Upper lobe of right lung (tissue), 1 donor: ENCODE measurements around the gene RPUSD4. TPM values are rescaled to one million over a fixed set of nuclear protein-coding genes. Genes with fewer than 3 reads are reported as not detected.

Experiments used
- ATAC-seq: fragments of 200-7000 bp; cut with Tn5 transposase; one replicate; pipeline ENCODE4 v1.9.1; 2020; ENCODE audit warnings: mild to moderate bottlenecking, moderate library complexity
- DNase-seq: peaks from one replicate; pipeline ENCODE4 v3.0.0-alpha.2; 2020
- H3K27ac ChIP-seq: fragments of 200-600 bp; one replicate; pipeline ENCODE4 v1.8.0; 2022
- H3K27me3 ChIP-seq: fragments of 200-600 bp; one replicate; pipeline ENCODE4 v1.8.0; 2022; ENCODE audit warnings: mild to moderate bottlenecking
- H3K36me3 ChIP-seq: fragments of 200-600 bp; one replicate; pipeline ENCODE4 v1.8.0; 2022
- H3K4me1 ChIP-seq: fragments of 200-600 bp; one replicate; pipeline ENCODE4 v1.8.0; 2022
- H3K4me3 ChIP-seq: fragments of 200-600 bp; one replicate; pipeline ENCODE4 v1.8.0; 2022; ENCODE audit warnings: mild to moderate bottlenecking
- H3K9me3 ChIP-seq: fragments of 200-600 bp; one replicate; pipeline ENCODE4 v1.8.0; 2022
- intact Hi-C: fragments of 100-400 bp; cut with DNase I; formaldehyde crosslinking; loops from one replicate; pipeline ENCODE4 v1.11.0; 2022
- total RNA-seq: library from RNA; stranded (reverse); fragmentation: NEBNext Ultra II Directional; extraction: Animal tissue kit (Norgen Biotek cat#: 25700); gene quantifications from one replicate; pipeline ENCODE4 v1.2.1, GENCODE V29; 2021
- TF ChIP-seq, protein P1 (sequence below): fragments of 200-600 bp; IDR thresholded peaks from one replicate; pipeline ENCODE4 v1.8.0; 2022; ENCODE audit warnings: antibody characterized with exemption
- donor health status: DM: no; HTN: yes; CAD: no; lungs with severe emphysema.

The RPUSD4 gene
- total RNA-seq, 1 donor from 2014 or later, result 21.6 TPM

GRCh38 chr11:126197277-126197939 lies 14.0 kb downstream of the RPUSD4 start:
- ATAC-seq (peak; percentile 50), DNase-seq (no peak)
- TF ChIP-seq, protein P1, sequence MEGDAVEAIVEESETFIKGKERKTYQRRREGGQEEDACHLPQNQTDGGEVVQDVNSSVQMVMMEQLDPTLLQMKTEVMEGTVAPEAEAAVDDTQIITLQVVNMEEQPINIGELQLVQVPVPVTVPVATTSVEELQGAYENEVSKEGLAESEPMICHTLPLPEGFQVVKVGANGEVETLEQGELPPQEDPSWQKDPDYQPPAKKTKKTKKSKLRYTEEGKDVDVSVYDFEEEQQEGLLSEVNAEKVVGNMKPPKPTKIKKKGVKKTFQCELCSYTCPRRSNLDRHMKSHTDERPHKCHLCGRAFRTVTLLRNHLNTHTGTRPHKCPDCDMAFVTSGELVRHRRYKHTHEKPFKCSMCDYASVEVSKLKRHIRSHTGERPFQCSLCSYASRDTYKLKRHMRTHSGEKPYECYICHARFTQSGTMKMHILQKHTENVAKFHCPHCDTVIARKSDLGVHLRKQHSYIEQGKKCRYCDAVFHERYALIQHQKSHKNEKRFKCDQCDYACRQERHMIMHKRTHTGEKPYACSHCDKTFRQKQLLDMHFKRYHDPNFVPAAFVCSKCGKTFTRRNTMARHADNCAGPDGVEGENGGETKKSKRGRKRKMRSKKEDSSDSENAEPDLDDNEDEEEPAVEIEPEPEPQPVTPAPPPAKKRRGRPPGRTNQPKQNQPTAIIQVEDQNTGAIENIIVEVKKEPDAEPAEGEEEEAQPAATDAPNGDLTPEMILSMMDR, result no peak
- no peaks in the 10 kb centered on the region for H3K9me3 ChIP-seq
- intact Hi-C loops, result no loop called here
- no peak overlapping the region for H3K27ac ChIP-seq
- no peak overlapping the region for H3K4me3 ChIP-seq
- no peaks in the 10 kb centered on the region for H3K4me1 ChIP-seq
- peaks cover 71% of the 10 kb centered on the region for H3K36me3 ChIP-seq
- no peaks in the 10 kb centered on the region for H3K27me3 ChIP-seq

GRCh38 chr11:126195119-126195518 lies 16.3 kb downstream of the RPUSD4 start:
- intact Hi-C loops, result no loop called here
- no peak overlapping the region for H3K27ac ChIP-seq
- H3K36me3 ChIP-seq, result peaks cover 59% of the 10 kb centered on the region
- no peaks in the 10 kb centered on the region for H3K4me1 ChIP-seq
- no peak for ATAC-seq
- no peaks in the 10 kb centered on the region for H3K9me3 ChIP-seq
- DNase-seq, result no peak
- TF ChIP-seq, protein P1, result no peak
- no peak overlapping the region for H3K4me3 ChIP-seq
- H3K27me3 ChIP-seq, result no peaks in the 10 kb centered on the region

DNA sequence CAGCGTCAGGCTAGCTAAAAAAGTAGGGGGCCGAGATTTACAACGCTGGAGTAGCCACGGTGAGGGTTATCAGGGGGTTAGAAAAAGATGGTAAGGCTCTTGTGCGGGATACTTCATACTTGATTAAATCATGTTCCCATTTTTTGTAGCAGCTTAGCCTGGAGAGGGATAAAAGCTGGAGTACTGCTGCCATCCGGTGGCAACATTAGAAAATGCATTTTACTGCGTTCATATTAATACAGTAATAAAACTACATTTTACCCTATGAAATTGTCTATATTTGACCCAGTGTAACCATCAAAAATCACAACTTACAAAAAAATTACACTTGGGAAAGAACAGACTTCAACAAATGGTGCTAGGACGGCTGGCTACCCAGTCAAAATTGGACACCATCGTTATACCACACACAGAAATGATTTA lies 17.3 kb downstream of the RPUSD4 start:
- no peak for DNase-seq
- TF ChIP-seq, protein P1, result peak; percentile 67
- ATAC-seq, result peak; percentile 73
- Histone ChIP-seq H3K4me1 (no peaks in the 10 kb centered on the region), H3K36me3 (peaks cover 52% of the 10 kb centered on the region), H3K4me3 (no peak overlapping the region), H3K9me3 (no peaks in the 10 kb centered on the region), H3K27me3 (no peaks in the 10 kb centered on the region), H3K27ac (no peak overlapping the region)
- intact Hi-C loops, result loop anchor here (5.0 kb wide), 1 partner anchor 272 kb away; no protein-coding TSS in a partner anchor

DNA sequence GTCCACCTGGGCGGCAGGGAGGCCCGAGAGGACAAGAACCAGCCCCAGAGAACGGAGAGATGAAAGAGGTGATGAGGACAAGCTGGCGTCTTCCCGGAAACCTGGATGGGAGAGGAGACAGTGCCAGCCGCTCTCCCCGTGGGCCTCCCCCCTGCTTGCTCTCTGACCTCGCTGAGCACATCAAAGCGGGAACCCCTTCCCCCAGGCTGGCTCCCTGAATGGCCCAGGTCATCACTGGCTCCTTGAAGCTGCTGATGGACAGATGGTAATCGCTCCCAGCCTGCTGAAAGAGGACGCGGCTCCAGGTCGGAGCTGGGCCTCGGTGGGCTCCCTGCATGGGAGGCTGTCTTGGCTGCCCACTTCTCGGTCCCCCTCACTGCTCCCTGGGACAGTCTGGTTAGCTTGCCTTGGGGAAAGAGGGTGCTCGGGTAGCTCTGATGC lies 18.4 kb downstream of the RPUSD4 start:
- no peaks in the 10 kb centered on the region for H3K27me3 ChIP-seq
- intact Hi-C loops, result loop anchor here (5.0 kb wide), 1 partner anchor 271 kb away; no protein-coding TSS in a partner anchor
- TF ChIP-seq, protein P1, result no peak
- H3K4me3 ChIP-seq, result no peak overlapping the region
- H3K36me3 ChIP-seq, result peaks cover 41% of the 10 kb centered on the region
- no peak overlapping the region for H3K27ac ChIP-seq
- no peaks in the 10 kb centered on the region for H3K9me3 ChIP-seq
- DNase-seq, result no peak
- no peak for ATAC-seq
- H3K4me1 ChIP-seq, result no peaks in the 10 kb centered on the region

DNA sequence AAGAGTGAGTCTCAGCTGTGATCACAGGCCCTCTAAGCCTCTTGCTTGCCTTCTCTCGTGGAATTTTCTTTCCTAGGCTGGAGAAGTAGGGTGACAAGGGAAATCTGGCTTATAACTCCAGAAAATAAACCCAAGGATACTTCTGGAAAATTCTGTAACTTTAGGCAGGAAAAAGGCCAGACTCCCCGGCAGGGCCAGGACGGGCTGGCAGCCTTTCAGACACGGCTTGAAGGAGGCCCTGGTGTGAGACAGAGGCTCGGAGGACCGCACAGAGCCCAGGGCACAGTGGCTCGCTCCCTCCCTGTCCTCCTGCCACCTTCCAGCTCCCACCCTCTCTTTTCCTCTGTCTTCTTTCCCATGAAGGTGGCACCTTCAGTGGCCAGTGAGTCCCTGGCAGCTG lies 19.1 kb downstream of the RPUSD4 start:
- Histone ChIP-seq H3K36me3 (peaks cover 35% of the 10 kb centered on the region), H3K4me3 (no peak overlapping the region), H3K9me3 (no peaks in the 10 kb centered on the region), H3K4me1 (no peaks in the 10 kb centered on the region), H3K27me3 (no peaks in the 10 kb centered on the region), H3K27ac (no peak overlapping the region)
- TF ChIP-seq, protein P1, result no peak
- intact Hi-C loops, result loop anchor here (5.0 kb wide), 1 partner anchor 270 kb away; no protein-coding TSS in a partner anchor
- ATAC-seq (no peak), DNase-seq (no peak)
